CD14-positive monocyte (primary cell): ENCODE results near the gene CTDSPL. TPM values are rescaled to one million over a fixed set of nuclear protein-coding genes. Genes with fewer than 3 reads are reported as not detected.
A peak's percentile ranks its signal among the peaks of the same experiment; 100 is the strongest.

Experiments used
- DNase-seq, 3 donors: peaks; one replicate each; pipeline ENCODE4 v3.0.0-alpha.2; 2011 to 2022
- H2AFZ ChIP-seq: 2 replicates; pipeline ENCODE4 v1.6.0; 2012; ENCODE audit warnings: mild to moderate bottlenecking, low read depth, low read length, inconsistent platforms; ENCODE audit not compliant: insufficient read depth, poor library complexity, severe bottlenecking
- H3K27ac ChIP-seq, 2 donors: 1 replicate in 1 of 2; 2 replicates in 1 of 2; pipeline ENCODE4 v1.5.1; 2012 to 2013; ENCODE audit warnings: low read length in 2 of 2, control low read depth in 1 of 2, inconsistent platforms in 1 of 2, low read depth in 1 of 2, mild to moderate bottlenecking in 1 of 2
- H3K27me3 ChIP-seq, 2 donors: one replicate each; pipeline versions ENCODE4 v1.6.0 to v1.6.1; 2011 to 2013; ENCODE audit warnings: low read length in 2 of 2; ENCODE audit not compliant: control insufficient read depth in 2 of 2, insufficient read depth in 2 of 2
- H3K36me3 ChIP-seq, 2 donors: replicated peaks in 1 of 2; 1 replicate in 1 of 2; 2 replicates in 1 of 2; pipeline versions ENCODE4 v1.5.1 to v1.6.1; 2012 to 2013; ENCODE audit warnings: low read length in 2 of 2, control low read depth in 1 of 2, inconsistent platforms in 1 of 2, mild to moderate bottlenecking in 1 of 2; ENCODE audit not compliant: insufficient read depth in 2 of 2, control insufficient read depth in 1 of 2
- H3K4me1 ChIP-seq, 2 donors: 1 replicate in 1 of 2; 2 replicates in 1 of 2; pipeline versions ENCODE4 v1.5.1 to v1.6.1; 2012 to 2013; ENCODE audit warnings: low read length in 2 of 2, control low read depth in 1 of 2, inconsistent platforms in 1 of 2, mild to moderate bottlenecking in 1 of 2, moderate library complexity in 1 of 2; ENCODE audit not compliant: insufficient read depth in 2 of 2, control insufficient read depth in 1 of 2
- H3K4me2 ChIP-seq: replicated peaks from 2 replicates; pipeline ENCODE3; 2012; ENCODE audit warnings: low read length, moderate library complexity, mild to moderate bottlenecking; ENCODE audit not compliant: poor library complexity, severe bottlenecking; ENCODE audit errors: extremely low read depth
- H3K4me3 ChIP-seq, 3 experiments: fragments of 200-600 bp in 1 of 3; sonication (generic) in 1 of 3; replicated peaks in 1 of 3; 1 replicate in 2 of 3; 2 replicates in 1 of 3; pipeline ENCODE4 v1.5.1; 2011 to 2013; ENCODE audit warnings: low read length in 3 of 3, mild to moderate bottlenecking in 3 of 3, control low read depth in 2 of 3, low read depth in 2 of 3, inconsistent platforms in 1 of 3, moderate library complexity in 1 of 3
- H3K79me2 ChIP-seq: 2 replicates; pipeline ENCODE4 v1.6.0; 2012; ENCODE audit warnings: mild to moderate bottlenecking, control low read depth, inconsistent platforms, low read length, moderate library complexity; ENCODE audit not compliant: insufficient read depth
- H3K9ac ChIP-seq: 2 replicates; pipeline ENCODE4 v1.6.0; 2017; ENCODE audit warnings: low read length, mild to moderate bottlenecking; ENCODE audit not compliant: insufficient read depth, poor library complexity, severe bottlenecking
- H3K9me3 ChIP-seq, 2 donors: replicated peaks in 1 of 2; 1 replicate in 1 of 2; 2 replicates in 1 of 2; pipeline versions ENCODE4 v1.5.1 to v1.6.1; 2012 to 2013; ENCODE audit warnings: low read length in 2 of 2, control low read depth in 1 of 2; ENCODE audit not compliant: control insufficient read depth in 1 of 2, insufficient read depth in 1 of 2
- H4K20me1 ChIP-seq: 2 replicates; pipeline ENCODE4 v1.6.0; 2012; ENCODE audit warnings: mild to moderate bottlenecking, low read length, control low read depth, moderate library complexity; ENCODE audit not compliant: insufficient read depth
- H3K27ac Mint-ChIP-seq, 7 donors: one replicate each; pipeline ENCODE4 v1.8.0; 2020; ENCODE audit warnings: mild to moderate bottlenecking in 7 of 7, mixed read lengths in 7 of 7, moderate library complexity in 6 of 7, inconsistent platforms in 2 of 7
- H3K27me3 Mint-ChIP-seq, 3 donors: one replicate each; pipeline ENCODE4 v1.8.0; 2021 to 2022; ENCODE audit warnings: low read depth in 3 of 3, mild to moderate bottlenecking in 3 of 3, mixed read lengths in 3 of 3, moderate library complexity in 3 of 3, inconsistent platforms in 1 of 3
- H3K36me3 Mint-ChIP-seq, 2 donors: one replicate each; pipeline ENCODE4 v1.8.0; 2020; ENCODE audit warnings: mixed read lengths in 2 of 2, inconsistent platforms in 1 of 2, mild to moderate bottlenecking in 1 of 2
- H3K4me1 Mint-ChIP-seq: one replicate; pipeline ENCODE4 v1.8.0; 2020; ENCODE audit warnings: mild to moderate bottlenecking, mixed read lengths
- H3K4me3 Mint-ChIP-seq, 2 donors: one replicate each; pipeline ENCODE4 v1.8.0; 2020; ENCODE audit warnings: mild to moderate bottlenecking in 2 of 2, mixed read lengths in 2 of 2, moderate library complexity in 1 of 2
- H3K9me3 Mint-ChIP-seq, 7 donors: one replicate each; pipeline ENCODE4 v1.8.0; 2020 to 2022; ENCODE audit warnings: mixed read lengths in 7 of 7, mild to moderate bottlenecking in 6 of 7, moderate library complexity in 6 of 7, inconsistent platforms in 2 of 7
- WGBS: methylation state at CpG from one replicate; pipeline ENCODE4 v1.1.5; 2013; ENCODE audit warnings: missing lambda C conversion rate; ENCODE audit not compliant: insufficient coverage; 5-methylcytosine and 5-hydroxymethylcytosine counted together
- intact Hi-C, 2 donors: fragments of 100-400 bp; cut with micrococcal nuclease; formaldehyde crosslinking; loops; one replicate each; pipeline versions ENCODE4 v1.15.0 to v1.15.1; 2023
- polyA plus RNA-seq, 3 donors: library from polyadenylated mRNA; depleted of rRNA in 1 of 3; unstranded in 2 of 3; stranded (reverse) in 1 of 3; fragments of 300-500 nt in 2 of 3; fragments of >200 nt in 1 of 3; fragmentation: Illumina TruSeq in 2 of 3; gene quantifications; 1 replicate in 2 of 3; 2 replicates in 1 of 3; pipeline ENCODE4 v1.2.3, GENCODE V29; 2012 to 2021
- TF ChIP-seq, protein P1 (sequence below): fragments of 200-600 bp; IDR thresholded peaks from one replicate; pipeline ENCODE4 v1.8.0; 2022; ENCODE audit warnings: antibody characterized with exemption, mild to moderate bottlenecking

The CTDSPL gene
- polyA plus RNA-seq, 3 donors = 0.15 to 0.69 (median 0.33) TPM

DNA sequence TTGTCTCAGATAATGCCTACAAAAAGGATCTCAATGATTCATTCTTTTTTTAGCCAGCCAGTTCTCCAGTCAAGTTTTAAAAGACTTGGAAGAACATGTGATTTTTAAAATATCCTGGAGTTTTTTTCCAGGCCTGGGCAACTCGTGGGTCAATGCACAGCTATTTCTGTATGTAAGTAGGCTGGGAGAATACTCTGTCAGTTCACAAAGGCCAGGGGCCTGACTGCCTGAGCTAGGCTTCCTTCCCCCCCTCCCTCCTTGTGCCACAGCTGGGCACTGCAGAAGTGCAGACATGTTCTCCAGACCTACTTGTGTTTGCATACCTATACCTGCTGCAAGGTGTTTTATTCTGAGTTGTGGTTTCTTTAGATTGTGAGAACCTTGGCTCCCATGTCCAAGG, 43.7 kb downstream of the CTDSPL start:
- peaks cover 24% of the 10 kb centered on the region for H3K4me1 Mint-ChIP-seq
- no CpG with 5 or more reads among the region's 1 CpG for WGBS

GRCh38 chr3:37905987-37906674, 44.5 kb downstream of the CTDSPL start:
- H3K79me2 ChIP-seq = no peaks in the 10 kb centered on the region
- H3K4me3 Mint-ChIP-seq = no peak overlapping the region
- peak overlapping the region in 1 of 7 donors; percentile 33 for H3K27ac Mint-ChIP-seq
- no peak overlapping the region for H3K4me2 ChIP-seq
- DNase-seq = no peak
- 46% methylated on average over 6 of the region's 8 CpGs for WGBS
- no peak overlapping the region for H3K27ac ChIP-seq
- no peaks in the 10 kb centered on the region for H3K9me3 Mint-ChIP-seq
- H4K20me1 ChIP-seq = no peaks in the 10 kb centered on the region
- H3K4me3 ChIP-seq = no peak overlapping the region
- no peaks in the 10 kb centered on the region for H3K9me3 ChIP-seq
- no peaks in the 10 kb centered on the region for H3K27me3 Mint-ChIP-seq
- H2AFZ ChIP-seq = no peak overlapping the region
- H3K36me3 Mint-ChIP-seq = no peaks in the 10 kb centered on the region
- H3K36me3 ChIP-seq = no peaks in the 10 kb centered on the region
- H3K27me3 ChIP-seq = no peaks in the 10 kb centered on the region
- no peak overlapping the region for H3K9ac ChIP-seq
- H3K4me1 ChIP-seq = peaks cover 0 to 4% of the 10 kb centered on the region in 2 donors
- H3K4me1 Mint-ChIP-seq = peaks cover 23% of the 10 kb centered on the region
- TF ChIP-seq, protein P1, sequence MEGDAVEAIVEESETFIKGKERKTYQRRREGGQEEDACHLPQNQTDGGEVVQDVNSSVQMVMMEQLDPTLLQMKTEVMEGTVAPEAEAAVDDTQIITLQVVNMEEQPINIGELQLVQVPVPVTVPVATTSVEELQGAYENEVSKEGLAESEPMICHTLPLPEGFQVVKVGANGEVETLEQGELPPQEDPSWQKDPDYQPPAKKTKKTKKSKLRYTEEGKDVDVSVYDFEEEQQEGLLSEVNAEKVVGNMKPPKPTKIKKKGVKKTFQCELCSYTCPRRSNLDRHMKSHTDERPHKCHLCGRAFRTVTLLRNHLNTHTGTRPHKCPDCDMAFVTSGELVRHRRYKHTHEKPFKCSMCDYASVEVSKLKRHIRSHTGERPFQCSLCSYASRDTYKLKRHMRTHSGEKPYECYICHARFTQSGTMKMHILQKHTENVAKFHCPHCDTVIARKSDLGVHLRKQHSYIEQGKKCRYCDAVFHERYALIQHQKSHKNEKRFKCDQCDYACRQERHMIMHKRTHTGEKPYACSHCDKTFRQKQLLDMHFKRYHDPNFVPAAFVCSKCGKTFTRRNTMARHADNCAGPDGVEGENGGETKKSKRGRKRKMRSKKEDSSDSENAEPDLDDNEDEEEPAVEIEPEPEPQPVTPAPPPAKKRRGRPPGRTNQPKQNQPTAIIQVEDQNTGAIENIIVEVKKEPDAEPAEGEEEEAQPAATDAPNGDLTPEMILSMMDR = no peak
- intact Hi-C loops = no loop called here

More for the DNA sequence above, 43.7 kb downstream of the CTDSPL start:
- Histone ChIP-seq H2AFZ (no peak overlapping the region), H3K27me3 (no peaks in the 10 kb centered on the region), H3K9ac (no peak overlapping the region), H4K20me1 (no peaks in the 10 kb centered on the region), H3K36me3 (no peaks in the 10 kb centered on the region), H3K79me2 (no peaks in the 10 kb centered on the region), H3K4me1 (peaks cover 0 to 4% of the 10 kb centered on the region in 2 donors), H3K4me2 (no peak overlapping the region), H3K27ac (no peak overlapping the region), H3K9me3 (no peaks in the 10 kb centered on the region), H3K4me3 (no peak overlapping the region)
- TF ChIP-seq, protein P1 = no peak
- Mint-ChIP-seq H3K27ac (no peak overlapping the region), H3K36me3 (no peaks in the 10 kb centered on the region), H3K27me3 (no peaks in the 10 kb centered on the region), H3K4me3 (no peak overlapping the region), H3K9me3 (no peaks in the 10 kb centered on the region)
- intact Hi-C loops = no loop called here
- no peak for DNase-seq
